Erythroblast (primary cell): ENCODE results near the gene RREB1.

Experiments
- GATA1 ChIP-seq: IDR thresholded peaks from 2 replicates; pipeline ENCODE4 v1.6.1; 2011; ENCODE audit warnings: low read depth, mild to moderate bottlenecking, control low read depth, low read length, moderate library complexity
- POLR2A ChIP-seq: IDR thresholded peaks from 2 replicates; pipeline ENCODE4 v1.6.1; 2011; ENCODE audit warnings: mild to moderate bottlenecking, low read length

DNA sequence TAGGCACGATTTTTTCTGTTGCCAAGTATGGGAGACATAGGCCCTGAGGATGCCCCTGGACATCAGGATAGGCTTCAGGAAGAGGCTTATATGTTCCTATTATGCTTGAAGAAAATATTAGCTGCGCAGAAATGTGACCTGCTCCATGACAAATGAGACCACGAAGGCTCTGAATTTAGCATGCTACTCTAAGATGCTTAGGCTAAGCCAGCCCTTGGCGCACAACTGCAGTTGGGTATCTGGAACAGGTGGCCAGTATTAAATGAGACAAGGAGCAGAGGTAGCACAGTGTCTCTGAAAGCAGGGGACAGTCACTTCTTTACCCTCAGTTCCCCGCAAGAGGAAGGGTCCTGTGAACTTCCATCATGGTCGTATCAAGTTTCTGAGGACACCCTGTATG is 90.0 kb downstream of the RREB1 start:
- no peak for TF ChIP-seq POLR2A
- no peak for TF ChIP-seq GATA1
